Lung (tissue), 12 donors: ENCODE measurements around the gene KCNH3. TPM values are rescaled to one million over a fixed set of nuclear protein-coding genes. Genes with fewer than 3 reads are reported as not detected.

Experiments used
- ATAC-seq: fragments of 200-7000 bp; cut with Tn5 transposase; one replicate; pipeline ENCODE4 v1.9.1; 2020; ENCODE audit warnings: moderate number of reproducible peaks; ENCODE audit not compliant: insufficient read depth, low FRiP score
- DNase-seq, 3 donors: peaks; one replicate each; pipeline ENCODE4 v3.0.0-alpha.2; 2013 to 2017
- H3K27ac ChIP-seq, 2 donors: one replicate each; pipeline ENCODE4 v1.5.1; 2013; ENCODE audit warnings: mild to moderate bottlenecking in 2 of 2, moderate library complexity in 2 of 2, control low read depth in 1 of 2, inconsistent platforms in 1 of 2, low read depth in 1 of 2, low read length in 1 of 2
- H3K27me3 ChIP-seq, 3 donors: one replicate each; pipeline ENCODE4 v1.5.1; 2013; ENCODE audit warnings: low read length in 2 of 3; ENCODE audit not compliant: control insufficient read depth in 3 of 3, insufficient read depth in 3 of 3
- H3K36me3 ChIP-seq, 4 donors: one replicate each; pipeline ENCODE4 v1.5.1; 2013; ENCODE audit warnings: low read length in 4 of 4, mild to moderate bottlenecking in 1 of 4, moderate library complexity in 1 of 4; ENCODE audit not compliant: control insufficient read depth in 4 of 4, insufficient read depth in 4 of 4
- H3K4me1 ChIP-seq, 5 donors: one replicate each; pipeline ENCODE4 v1.5.1; 2013; ENCODE audit warnings: low read length in 5 of 5, mild to moderate bottlenecking in 2 of 5, moderate library complexity in 1 of 5; ENCODE audit not compliant: control insufficient read depth in 5 of 5, insufficient read depth in 5 of 5
- H3K4me3 ChIP-seq: one replicate; pipeline ENCODE4 v1.5.1; 2013; ENCODE audit warnings: mild to moderate bottlenecking, control low read depth, moderate library complexity
- H3K9ac ChIP-seq, 2 donors: one replicate each; pipeline ENCODE4 v1.5.1; 2013; ENCODE audit warnings: low read length in 2 of 2, control low read depth in 1 of 2; ENCODE audit not compliant: insufficient read depth in 1 of 2
- H3K9me3 ChIP-seq, 4 donors: one replicate each; pipeline ENCODE4 v1.5.1; 2013; ENCODE audit warnings: low read length in 3 of 4, mild to moderate bottlenecking in 1 of 4, moderate library complexity in 1 of 4; ENCODE audit not compliant: control insufficient read depth in 4 of 4, insufficient read depth in 3 of 4
- CTCF ChIP-seq: IDR thresholded peaks from 2 replicates; pipeline ENCODE4 v1.5.1; 2012; ENCODE audit warnings: mild to moderate bottlenecking; ENCODE audit errors: control extremely low read depth, extremely low read depth
- WGBS, 2 donors: extraction: QIAGEN DNeasy Blood & Tissue Kit; methylation state at CpG; one replicate each; pipeline ENCODE4 v1.1.7; 2013; 5-methylcytosine and 5-hydroxymethylcytosine counted together
- polyA plus RNA-seq, 2 donors: library from polyadenylated mRNA; stranded (reverse); fragments of 200-250 nt; gene quantifications; one replicate each; pipeline ENCODE4 v1.2.1, GENCODE V29; 2013
- total RNA-seq, 2 donors: library from RNA; depleted of rRNA in 1 of 2; stranded (reverse); fragments of >200 nt in 1 of 2; gene quantifications; one replicate each; pipeline ENCODE4 v1.2.1, GENCODE V29; 2014 to 2021
- donor health status: control.
- donor health status: control.
- donor health status: Bipolar disorder and iron deficiency.
- donor health status: healthy.
- donor health status: DM: yes; HTN: yes; CAD: no.

Gene KCNH3
- total and polyA plus RNA-seq, 4 donors, result 1.1 to 7.1 (median 1.6) TPM

GRCh38 chr12:49501895-49502294 is 36.9 kb upstream of the KCNH3 start:
- Histone ChIP-seq H3K36me3 (peaks cover 0 to 19% (median 3%) of the 10 kb centered on the region in 4 donors), H3K4me3 (no peak overlapping the region), H3K4me1 (peaks cover 0 to 10% (median 5%) of the 10 kb centered on the region in 5 donors), H3K9me3 (no peaks in the 10 kb centered on the region), H3K9ac (no peak overlapping the region), H3K27me3 (no peaks in the 10 kb centered on the region), H3K27ac (no peak overlapping the region)
- TF ChIP-seq CTCF, result no peak
- WGBS, 2 donors, result 66 to 74% methylated on average over 1 of the region's 1 CpG
- DNase-seq (no peak), ATAC-seq (no peak)

- Histone ChIP-seq H3K27ac (no peak overlapping the region), H3K9me3 (no peaks in the 10 kb centered on the region), H3K4me1 (peaks cover 0 to 10% (median 5%) of the 10 kb centered on the region in 5 donors), H3K27me3 (no peaks in the 10 kb centered on the region), H3K36me3 (peaks cover 0 to 19% (median 3%) of the 10 kb centered on the region in 4 donors), H3K4me3 (no peak overlapping the region), H3K9ac (no peak overlapping the region)
- 96 to 100% methylated on average over 1 of the region's 1 CpG for WGBS, 2 donors
- TF ChIP-seq CTCF, result no peak
- DNase-seq (no peak), ATAC-seq (no peak)
Observed at GRCh38 chr12:49502590-49502989, 36.2 kb upstream of the KCNH3 start.

GRCh38 chr12:49503674-49504180 is 35.1 kb upstream of the KCNH3 start:
- no peaks in the 10 kb centered on the region for H3K9me3 ChIP-seq
- 43 to 66% methylated on average over 5 of the region's 5 CpGs for WGBS, 2 donors
- ATAC-seq, result no peak
- H3K27me3 ChIP-seq, result no peaks in the 10 kb centered on the region
- H3K4me3 ChIP-seq, result no peak overlapping the region
- H3K4me1 ChIP-seq, result peaks cover 0 to 10% (median 5%) of the 10 kb centered on the region in 5 donors
- peak; percentile 43 to 79 (median 74) for DNase-seq
- H3K27ac ChIP-seq, result no peak overlapping the region
- H3K36me3 ChIP-seq, result peaks cover 0 to 19% (median 3%) of the 10 kb centered on the region in 4 donors
- peak overlapping the region in 1 of 2 donors; percentile 28 for H3K9ac ChIP-seq
- no peak for TF ChIP-seq CTCF

GRCh38 chr12:49505672-49506071 is 33.2 kb upstream of the KCNH3 start:
- Histone ChIP-seq H3K27me3 (no peaks in the 10 kb centered on the region), H3K4me1 (peaks cover 0 to 10% (median 5%) of the 10 kb centered on the region in 5 donors), H3K9ac (no peak overlapping the region), H3K4me3 (no peak overlapping the region), H3K9me3 (no peaks in the 10 kb centered on the region), H3K36me3 (peaks cover 0 to 13% (median under 1%) of the 10 kb centered on the region in 4 donors), H3K27ac (no peak overlapping the region)
- no peak for ATAC-seq
- TF ChIP-seq CTCF, result no peak
- DNase-seq, result no peak
